GM18520 (cell line): ENCODE measurements around the gene SFXN5.

Experiments used
- ATAC-seq: cut with Tn5 transposase; IDR thresholded peaks from one replicate; pipeline ENCODE4 v1.9.1; 2021; ENCODE audit not compliant: unreplicated experiment

The SFXN5 gene

DNA sequence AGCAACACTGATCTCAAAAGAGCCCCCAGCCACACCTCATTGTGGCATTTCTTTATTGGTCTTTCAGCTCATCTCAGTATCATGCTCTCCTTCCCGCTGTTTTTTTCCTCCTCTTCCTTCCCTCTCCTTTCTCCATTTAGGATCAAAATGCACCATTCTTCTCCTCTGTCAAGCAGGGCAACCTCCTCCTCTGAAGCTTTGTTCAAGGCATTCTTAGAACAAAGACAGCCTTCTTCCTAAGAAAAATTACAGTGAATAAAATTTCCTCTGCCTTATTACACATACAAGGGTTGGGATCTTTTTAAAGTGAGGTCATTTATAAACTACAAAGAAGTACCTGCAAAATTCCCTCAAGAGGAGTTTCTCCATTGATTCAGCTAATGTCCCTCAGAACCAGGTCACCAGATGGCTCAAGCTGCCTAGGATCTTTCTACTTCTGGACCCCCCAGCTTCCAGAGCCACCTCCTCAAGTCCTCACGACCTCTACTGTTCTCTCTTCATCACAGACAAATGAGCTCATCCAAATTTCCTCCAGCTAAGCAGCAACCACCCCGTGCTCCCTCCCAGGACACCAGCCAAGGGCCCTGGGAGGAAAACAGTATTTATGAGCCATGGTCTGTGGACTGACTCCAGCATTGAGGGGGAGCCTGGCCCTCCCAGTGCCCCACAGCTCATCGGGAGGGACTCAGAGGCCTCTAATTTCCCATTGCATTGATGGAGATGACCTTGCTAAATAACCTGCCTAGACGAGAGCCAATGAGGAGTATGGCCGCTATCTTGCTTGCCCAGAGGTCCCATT lies 18.0 kb downstream of the SFXN5 start:
- no peak for ATAC-seq

DNA sequence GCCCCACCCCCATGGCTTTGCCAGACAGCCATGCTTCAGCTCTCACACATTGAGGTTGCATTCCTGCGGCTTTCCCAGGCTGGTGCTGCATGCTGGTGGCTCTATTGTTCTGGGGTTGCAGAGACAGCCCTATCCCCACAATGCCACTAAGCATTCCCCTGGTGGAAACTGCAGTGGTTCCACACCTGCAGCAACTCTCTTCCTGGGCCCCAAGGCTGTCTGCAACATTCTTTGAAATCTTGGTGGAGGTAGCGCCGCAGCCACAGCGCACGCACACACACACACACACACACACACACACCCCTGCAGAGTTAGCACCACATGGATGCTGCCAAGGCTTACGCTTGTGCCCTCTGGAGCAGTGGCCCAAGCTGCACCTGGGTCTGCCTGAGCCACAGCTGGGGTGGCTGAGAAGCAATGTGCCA lies 21.4 kb downstream of the SFXN5 start:
- ATAC-seq: no peak

DNA sequence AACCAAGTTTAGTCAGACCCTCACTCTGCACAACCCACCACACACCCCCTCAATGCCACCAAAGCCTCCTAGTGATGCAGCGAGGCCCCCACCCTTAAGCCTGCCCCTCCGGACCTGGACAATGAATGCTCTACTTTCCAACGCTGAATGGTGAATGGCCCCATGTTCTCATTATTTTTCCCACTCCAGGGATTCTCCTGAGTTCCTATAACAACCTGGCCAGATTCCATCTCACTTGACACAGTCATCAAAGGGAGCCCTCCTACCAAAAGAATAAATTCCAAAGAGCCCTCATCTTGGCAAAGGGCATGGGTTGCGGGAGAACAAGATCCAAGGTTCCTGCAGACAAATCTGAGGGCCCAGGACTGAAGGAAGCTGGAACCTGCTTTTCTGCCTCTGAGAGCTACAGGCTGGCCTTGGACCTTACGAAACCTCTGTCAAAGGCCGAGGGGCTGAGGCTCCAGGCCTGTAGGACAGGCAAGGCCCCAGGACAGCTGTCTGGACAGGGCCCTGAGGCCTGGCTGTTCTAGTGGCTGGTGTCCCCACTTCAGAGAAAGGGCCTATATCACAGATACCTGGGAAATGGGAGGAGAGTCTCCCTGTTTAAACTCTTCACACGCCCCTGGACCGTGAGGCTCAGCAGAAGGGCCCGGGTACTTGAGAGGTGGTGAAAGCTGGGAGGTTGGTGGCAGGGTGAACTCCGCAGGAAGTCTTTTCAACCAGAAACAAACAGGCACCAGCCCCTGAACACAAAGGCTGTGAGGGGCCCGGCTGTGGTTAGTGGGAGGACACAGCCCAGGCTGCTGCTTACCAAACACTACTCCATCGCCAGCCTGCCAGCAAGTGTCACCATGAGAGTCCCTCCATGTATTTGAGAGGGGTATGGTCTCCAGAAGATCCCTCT lies 27.3 kb downstream of the SFXN5 start:
- ATAC-seq: no peak

DNA sequence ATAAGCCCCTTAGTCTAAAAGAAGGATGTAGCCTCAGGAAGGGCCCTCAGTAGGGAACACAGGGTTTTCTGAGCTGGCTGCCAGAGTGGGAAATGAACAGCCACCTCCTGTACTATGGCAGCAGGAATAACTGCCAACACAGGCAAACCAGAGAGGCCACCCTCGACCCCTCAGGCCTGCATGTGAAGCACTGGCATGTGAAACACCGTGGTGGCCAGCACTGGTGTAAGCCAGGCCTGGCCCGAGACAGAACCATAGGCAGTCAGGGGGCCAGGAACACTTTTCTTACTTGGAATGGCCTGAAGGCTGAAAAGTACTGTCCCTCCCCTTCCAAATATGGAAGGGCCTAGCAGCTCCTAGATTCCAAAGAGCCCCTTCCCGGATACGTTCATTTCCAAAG lies 28.2 kb downstream of the SFXN5 start:
- no peak for ATAC-seq

DNA sequence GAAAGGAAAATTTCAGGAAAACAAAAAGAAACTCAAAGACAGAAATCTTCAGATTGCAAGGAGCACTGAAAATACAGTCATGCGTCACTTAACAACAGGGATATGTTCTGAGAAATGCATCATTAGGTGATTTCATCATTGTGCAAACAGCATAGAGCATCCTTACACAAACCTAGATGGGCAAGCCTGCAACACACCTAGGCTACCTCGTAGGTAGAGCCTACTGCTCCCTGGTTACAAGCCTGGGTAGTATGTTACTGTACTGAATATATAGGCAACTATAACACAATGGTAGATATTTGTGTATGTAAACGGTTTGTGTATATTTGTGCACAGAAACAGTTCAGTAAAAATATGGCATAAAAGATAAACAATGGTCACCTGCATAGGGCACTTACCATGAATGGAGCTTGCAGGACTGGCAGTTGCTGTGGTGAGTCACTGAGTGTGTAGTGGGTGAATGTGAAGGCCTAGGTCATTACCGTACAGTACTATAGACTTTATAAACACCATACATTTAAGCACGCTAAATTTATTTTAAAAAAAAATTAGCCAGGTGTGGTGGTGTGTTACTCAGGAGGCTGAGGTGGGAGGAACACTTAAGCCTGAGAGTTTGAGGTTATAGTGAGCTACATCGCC lies 33.4 kb downstream of the SFXN5 start:
- no peak for ATAC-seq

DNA sequence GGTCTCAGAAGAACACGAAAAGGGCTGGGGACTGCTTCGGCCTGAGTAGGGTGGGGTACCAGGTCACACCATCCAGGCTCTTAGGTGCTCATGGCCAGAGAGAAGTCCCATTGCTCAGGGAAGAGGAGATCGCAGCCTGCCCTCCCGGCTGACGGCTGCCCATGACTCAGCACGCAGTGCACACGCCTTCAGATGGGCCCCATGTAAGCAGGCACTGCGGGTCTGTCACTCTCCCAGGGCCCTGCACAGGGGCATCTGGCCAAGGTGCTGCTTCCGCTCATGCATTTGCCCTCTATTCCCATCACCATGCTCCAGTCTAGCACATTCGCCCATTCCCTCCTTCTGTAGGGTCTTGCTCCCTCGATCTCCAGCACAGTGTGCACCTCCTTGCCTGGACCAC lies 34.7 kb downstream of the SFXN5 start:
- ATAC-seq: no peak

DNA sequence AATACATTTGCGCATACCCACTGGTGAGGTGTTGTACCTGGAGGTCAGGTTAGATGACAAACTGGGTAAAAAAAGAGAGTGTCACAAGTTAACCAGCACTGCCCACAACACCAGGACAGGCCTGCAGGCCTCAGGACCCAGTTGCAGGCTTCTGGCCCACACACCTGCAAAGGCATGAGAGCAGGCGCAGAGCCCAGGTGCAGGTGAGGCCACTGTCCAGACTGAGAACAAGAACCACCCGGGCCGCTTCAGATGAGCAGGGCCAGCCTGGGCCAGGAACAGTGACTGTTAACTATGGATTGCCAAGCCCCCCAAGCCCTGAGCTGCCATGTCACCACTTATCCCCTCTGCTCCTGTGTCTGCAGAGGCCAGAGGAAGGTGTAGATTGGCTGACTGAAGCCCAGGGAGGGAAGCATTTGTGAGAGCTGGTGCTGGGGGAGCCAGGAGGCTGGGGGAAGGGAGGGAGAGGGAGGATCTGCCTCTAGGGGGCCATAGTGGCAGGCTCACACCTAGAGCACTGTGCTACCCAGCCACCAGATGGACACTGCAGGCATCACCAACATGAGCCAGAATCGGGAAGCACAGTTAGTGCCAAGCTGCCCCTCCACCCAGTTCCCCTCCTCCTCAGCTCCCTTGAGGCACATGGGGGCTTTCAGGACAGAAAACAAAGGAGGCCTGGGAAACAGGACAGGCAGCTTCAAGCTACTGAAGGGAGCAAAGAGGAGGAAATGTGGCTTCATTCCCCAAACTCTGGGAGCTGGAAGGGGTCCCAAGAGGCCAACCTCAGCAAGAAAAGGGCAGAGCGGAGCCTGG lies 35.4 kb downstream of the SFXN5 start:
- ATAC-seq: no peak

DNA sequence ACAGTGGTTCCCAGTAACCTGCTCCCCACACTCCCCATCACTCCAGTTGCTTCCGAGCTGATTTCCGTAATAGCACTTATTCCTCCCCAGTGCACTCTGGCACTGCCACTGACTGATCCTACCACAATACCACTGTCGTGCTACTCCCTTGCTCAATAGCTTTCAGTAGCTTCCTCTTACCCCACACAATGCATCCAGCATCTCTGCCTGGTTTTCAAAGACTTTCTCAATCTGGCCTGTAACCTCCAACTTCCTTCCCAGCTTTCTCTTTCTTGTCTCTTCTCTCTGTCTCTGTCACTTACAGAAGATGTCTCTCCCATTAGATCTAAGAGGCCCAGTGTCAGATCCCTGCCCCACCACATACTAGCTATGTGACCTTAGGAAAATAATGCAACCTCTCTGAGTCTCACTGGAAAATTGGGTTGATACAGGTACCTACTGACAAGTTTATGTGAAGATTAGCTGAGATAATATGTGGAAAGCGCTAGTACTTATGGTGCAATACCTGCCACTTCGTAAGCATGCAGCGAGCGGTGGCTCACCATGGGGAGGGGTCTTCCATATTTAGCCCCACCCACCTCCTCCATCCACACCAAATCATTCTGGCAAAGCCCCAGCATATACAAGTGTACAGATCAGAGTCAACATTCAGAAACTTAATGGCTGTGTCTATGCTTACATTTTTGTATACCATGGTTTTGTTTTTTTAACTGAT lies 36.7 kb downstream of the SFXN5 start:
- no peak for ATAC-seq

DNA sequence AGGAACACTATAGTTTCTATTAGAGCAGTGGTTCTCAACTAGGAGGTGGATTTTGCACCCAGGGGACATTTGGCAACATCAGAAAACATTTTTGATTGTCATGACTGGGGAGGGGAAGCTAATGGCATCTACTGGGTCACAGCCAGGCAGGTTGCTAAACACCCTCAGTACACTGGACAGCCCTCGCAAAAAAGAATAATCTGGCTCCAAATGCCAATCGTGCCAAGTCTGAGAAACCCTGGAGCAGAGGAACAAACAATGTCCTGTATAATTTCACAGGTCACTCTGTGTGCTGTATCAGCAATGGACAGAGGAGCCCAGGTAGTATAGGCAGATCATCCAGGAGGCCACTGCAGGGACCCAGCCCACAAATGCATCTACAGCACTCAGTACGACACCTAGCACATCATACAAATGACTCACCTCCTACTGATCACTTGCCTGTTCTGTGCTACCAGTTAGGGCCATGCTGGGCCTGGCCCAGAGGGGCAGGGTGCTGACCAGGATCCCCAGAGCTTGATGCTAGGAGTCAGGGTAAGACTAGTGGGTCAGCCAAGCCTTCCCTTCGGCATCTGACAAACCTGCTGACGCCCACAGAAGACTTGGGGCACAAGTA lies 37.6 kb downstream of the SFXN5 start:
- no peak for ATAC-seq

DNA sequence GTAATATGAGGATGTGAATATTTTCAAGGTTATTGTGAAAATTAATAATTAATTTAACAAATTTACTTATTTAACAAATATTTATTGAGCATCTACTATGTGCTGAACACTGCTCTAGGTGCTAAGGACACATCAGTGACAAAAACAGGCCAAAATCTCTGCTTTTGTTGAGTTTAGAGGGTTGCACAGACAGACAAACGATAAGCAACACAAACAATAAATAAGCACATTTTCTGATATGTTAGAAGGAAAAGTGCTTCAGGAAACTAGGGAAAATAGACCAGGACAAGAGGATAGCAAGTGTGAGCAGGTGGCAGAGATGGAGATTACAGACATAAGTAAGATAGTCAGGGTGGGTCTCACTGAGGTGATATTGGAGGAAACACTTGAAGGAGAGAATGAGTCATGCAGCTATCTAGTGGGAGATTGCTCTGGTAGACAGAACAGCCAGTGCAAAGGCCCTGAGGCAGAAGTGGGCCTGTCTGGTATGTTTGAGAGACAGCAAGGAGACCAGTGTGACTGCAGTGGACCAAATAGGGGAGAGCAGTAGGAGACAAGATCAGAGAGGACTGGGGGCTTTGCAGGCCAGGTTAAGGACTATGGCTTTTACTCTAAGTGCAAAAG lies 38.3 kb downstream of the SFXN5 start:
- no peak for ATAC-seq

DNA sequence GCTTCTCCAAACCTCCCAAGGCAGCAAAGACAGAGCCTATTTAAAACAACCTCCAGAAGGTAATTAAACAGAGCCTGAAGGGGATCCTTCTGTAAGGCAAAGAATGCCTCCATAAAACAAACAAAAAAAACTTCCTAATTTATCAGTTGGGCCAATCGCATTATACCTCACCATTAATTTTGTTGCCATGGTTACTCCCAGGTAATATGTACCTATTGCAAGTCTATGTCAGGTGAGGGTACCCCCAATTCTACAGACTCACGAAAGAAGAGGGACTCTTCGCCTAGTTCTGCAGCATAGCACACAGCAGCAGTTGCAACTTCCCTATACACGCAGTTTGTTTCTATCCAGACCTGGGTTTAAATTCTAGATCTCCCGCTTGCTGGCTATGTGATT lies 38.8 kb downstream of the SFXN5 start:
- no peak for ATAC-seq

DNA sequence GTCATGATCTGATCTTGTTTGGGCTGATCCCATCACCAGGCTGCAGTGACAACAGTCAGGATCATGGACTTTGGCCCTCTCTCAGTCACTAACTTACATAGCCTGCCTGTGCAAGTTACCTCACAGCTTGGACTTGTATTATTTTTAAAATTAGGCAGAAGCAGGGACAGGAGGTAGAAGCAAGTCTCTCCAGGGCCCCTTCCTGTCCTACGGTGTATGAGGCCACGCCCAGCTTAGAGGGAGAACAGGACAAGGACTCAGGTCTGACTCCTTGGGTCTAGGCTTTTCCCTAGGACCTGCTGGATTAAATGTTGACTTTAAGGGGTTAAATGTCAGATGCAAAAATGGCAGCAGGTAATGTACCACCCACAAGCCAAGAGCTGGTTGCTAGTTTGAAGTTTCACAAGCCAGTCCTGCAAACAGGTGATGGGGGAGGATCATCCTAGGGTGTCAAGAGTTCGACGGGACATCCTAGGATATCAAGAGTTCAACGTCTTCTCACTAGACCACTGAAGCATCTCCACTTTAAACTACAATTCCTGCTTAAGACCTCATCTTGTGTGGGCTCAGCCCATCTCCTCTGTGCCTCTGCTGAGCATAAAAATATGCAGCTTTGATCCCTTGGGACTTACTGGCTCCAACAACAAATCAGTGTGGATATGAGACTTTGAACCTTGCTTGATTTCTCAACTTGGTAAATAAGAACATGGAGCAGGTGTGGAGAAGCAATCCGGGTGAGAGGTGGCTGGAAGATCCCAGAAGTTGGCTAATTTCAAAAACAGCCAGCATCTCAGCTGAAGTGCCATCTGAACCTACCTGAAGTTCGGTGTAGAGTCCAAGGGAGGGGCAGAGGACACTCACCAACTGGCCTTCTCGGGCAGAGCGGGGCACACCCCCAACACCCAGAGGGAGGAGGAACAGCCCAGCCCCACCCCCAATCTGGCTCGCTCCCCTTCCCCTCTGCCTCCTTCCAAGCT lies 39.5 kb downstream of the SFXN5 start:
- no peak for ATAC-seq

DNA sequence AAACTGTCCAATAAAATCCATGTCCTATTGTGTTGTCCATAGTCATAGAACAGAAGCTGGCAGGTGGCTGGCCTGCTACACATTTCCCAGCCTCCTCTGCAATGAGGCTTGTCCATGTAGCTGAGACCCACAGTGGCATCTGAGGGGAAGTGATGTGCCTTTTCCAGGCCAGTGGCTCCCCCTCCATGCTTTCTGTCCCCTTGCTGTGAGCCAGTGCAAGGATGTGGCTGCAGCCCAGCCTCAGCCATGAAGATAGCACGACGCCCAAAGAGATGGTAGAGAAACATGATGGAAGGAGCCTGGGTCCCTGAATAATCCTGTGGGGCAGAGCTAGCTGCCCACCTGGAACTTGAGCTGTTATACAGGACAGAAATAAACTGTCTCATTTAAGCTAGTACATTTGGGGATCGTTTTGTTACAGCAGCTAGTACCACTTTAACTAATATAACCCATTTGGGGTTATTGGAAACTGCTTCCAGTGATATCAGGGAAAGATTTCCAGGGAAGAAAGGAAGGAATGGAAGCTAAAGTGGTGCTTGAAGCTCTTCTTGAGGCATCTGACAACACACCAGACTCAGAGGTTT lies 40.3 kb downstream of the SFXN5 start:
- ATAC-seq: no peak

DNA sequence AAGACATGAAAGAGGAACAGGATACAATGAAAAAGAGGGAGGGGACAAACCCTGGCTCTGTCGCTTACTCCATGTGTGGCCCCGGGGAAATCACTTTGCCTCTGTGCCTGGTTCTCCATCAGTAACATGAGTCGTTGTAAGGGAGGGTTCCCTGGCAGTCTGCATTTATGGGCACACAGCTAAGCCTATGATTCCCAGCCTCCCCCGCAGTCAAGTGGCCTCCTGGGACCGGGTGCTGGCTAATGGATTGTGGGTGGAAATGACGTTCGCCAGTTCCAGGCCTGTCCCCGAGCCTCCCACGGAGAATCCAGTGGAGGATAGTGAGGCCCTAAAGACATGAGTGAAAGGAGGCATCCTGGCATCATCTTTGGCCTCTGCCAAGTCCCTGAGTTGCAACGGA lies 42.7 kb downstream of the SFXN5 start:
- ATAC-seq: no peak

DNA sequence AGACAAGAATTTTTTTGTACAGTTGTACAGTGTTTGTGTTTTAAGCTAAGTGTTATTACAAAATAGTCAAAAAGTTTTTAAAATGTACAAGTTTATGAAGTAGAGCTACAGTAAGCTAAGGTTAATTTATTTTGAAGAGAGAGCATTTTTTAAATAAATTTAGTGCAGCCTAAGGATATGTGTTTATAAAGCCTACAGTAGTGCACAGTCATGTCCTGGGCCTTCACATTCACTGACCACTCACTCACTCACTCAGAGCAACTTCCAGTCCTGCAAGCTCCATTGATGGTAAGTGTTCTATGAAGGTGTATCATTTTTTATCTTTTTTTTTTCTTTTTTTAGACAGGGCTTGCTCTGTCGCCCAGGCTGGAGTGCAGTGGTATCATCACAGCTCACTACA lies 44.2 kb downstream of the SFXN5 start:
- ATAC-seq: no peak

DNA sequence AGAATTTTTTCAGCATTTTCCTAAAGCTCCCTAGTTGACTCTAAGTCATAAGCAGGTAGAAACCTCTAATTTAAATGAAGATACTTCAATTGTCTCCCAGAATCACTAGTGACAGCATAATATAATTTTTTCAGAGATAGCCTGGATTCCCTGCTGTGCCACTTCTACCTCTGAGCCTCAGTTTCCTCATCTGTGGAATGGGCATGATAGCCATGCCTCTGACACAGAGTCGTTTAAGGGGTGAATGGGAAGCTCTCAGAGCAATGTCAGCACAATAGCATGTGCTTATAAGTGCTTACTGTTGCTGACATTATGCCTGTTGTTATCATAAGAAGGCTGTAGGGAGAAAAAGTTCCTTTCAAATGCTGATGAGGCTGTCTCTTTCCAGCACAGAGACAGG lies 48.0 kb downstream of the SFXN5 start:
- no peak for ATAC-seq

DNA sequence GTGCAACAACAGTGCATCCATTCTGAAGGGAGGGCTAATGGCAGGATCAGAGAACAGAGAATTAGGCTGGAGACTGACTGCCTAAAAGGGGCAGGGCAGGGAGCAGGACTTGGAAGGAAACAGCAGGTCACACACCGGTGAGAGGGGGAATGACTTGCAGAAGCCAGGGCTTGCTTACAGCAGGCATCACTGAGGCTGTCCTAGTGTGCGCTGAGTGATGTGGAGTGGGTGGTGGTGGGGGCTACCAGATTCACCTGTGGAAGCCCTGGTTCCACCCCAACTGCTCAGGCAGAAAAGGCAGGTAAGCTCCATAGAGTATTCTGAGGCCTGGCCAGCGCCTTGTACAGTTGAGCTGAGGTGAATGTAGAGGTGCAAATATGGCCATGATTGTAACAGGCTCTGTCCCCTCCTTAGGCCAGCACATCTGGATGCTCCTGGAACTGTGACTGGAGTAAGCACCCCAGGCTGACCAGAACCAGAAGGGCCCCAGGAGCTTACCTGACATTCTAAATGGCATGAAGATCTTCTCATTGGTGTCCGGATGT lies 49.4 kb downstream of the SFXN5 start:
- no peak for ATAC-seq
